Stimulated activated CD8-positive, alpha-beta memory T cell treated with anti-CD3 and anti-CD28 coated beads, Interleukin-2, amount 100 ng/mL, for 48 hours (primary cell): ENCODE results near the gene WDR86.

Source experiments
- DNase-seq, 2 donors: peaks; one replicate each; pipeline ENCODE4 v3.0.0-alpha.2; 2020; ENCODE audit warnings: low read depth in 2 of 2

The WDR86 gene

DNA sequence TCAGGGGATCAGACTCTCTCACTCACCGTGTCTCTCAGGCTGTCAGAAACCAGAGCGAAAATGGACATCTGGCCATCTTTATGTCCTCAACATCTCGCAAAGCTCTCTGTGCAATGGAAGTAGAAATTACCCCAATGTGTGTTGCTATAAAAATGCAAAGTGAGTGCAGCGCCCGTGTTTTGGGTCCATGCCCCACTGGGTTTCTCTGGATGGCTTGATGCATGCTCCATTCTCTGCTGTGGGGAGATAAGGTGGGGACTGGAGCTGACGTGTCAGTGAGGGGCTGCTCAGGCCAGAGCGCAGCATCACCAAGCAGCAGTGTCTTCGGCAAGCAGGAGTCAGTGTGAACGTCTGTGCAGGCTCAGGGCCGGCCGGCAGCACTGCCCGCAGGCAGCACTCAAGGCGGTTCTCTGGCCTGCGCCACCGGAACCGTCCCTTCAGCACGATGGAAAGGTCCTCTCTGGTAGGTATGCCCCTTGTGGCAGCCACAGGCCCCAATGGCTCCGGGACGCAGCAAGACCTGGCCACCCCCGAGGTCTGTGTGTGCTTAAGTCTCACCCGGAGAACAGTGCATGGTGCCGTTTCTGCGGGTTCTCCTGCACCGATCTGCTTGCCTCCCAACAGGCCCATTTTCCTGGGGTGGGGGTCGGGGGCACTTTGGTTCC, 30.2 kb downstream of the WDR86 start:
- no peak for DNase-seq

GRCh38 chr7:151379193-151379520, 30.7 kb downstream of the WDR86 start:
- DNase-seq, result no peak

GRCh38 chr7:151378496-151379192, 31.2 kb downstream of the WDR86 start:
- no peak for DNase-seq

GRCh38 chr7:151378011-151378410, 31.8 kb downstream of the WDR86 start:
- DNase-seq, result no peak

- no peak for DNase-seq
These were observed 32.4 kb downstream of the WDR86 start for GRCh38 chr7:151377406-151377805.

DNA sequence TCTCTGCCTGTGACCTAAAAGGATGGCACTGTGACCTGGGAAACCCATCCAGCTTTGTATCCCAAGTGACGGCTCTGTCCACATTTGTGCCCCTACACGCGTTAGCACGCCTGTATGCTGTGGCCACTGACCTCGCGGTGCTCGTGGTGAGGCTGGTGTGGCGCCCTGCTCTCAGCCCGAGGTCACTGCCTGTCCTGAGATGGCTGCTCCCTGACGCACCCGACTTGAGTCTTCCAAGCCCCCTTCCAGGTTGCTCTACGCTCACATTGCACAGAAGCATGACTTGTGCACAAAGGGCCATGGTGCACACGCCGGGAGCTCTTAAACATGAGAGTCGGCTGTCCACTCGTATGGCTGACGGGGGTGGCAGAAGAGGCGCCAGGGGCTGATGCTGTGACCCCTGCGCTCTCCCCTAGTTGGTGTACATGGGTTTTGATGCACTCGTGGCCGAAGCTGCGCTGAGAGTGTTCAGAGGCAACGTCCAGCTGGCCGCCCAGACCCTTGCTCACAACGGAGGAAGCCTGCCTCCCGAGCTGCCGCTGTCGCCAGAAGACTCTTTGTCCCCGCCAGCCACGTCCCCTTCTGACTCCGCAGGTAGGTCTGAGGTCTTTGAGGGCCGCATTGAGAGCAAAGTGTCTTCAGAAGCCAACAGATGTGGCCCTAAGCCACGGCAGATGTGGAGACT, 33.5 kb downstream of the WDR86 start:
- no peak for DNase-seq

- no peak for DNase-seq
These were observed 34.2 kb downstream of the WDR86 start for GRCh38 chr7:151375530-151376217.

- no peak for DNase-seq
These were observed 35.1 kb downstream of the WDR86 start for GRCh38 chr7:151374726-151375125.

DNA sequence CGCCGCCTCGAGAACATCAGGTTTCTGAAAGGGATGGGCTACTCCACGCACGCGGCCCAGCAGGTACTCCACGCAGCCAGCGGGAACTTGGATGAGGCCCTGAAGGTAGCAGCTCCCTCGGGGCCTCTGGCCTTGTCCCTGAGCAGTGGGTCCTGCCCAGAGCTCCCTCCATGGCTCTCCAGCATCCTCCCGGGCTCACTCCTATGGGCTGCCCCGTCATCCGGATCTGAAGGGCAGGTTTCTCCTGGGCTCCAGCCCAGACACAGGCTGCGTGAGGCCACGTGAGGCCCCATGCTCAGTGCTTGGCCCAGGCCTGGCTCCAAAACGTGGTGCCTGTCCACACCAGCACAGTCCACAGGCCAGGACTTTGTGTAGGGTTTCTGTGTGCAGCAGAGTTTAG, 35.7 kb downstream of the WDR86 start:
- no peak for DNase-seq

- DNase-seq, result no peak
These were observed 36.2 kb downstream of the WDR86 start for GRCh38 chr7:151373599-151373998.

DNA sequence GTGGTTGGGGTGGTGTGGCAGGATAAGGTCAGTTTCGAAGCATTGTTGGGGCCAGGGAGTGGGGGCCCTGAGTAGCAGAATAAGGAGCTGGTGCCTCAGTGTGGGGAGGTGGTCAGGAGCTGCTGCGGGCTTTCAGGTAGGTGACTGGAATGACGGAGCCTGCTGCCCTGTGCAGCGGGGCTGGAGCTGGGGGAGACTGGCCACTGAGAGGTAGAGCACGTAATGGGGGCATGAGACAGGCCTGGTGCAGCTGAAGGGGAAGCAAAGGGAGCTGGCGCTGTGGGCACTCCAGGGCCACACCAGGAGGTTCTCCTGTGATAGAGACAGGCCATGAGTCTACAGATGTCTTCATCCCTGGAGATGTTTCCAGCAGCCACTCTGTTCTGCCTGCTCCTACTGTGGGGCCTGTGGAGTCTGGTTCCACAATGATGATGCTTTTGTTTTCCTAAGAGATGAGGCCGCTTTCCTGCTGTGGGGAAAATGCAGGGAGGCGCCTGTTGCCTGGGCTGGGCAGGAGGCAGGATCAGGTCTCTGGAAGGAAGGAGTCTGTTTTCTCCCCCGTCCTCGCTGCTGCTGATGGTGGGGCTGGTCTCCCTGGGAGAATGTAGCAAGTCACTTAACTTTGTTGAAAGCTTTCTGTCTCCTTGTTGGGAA, 37.1 kb downstream of the WDR86 start:
- DNase-seq, result no peak

GRCh38 chr7:151371266-151371665, 38.6 kb downstream of the WDR86 start:
- no peak for DNase-seq

GRCh38 chr7:151368136-151368571, 41.7 kb downstream of the WDR86 start:
- DNase-seq, result peak; percentile 58 to 68

- DNase-seq, result no peak
These were observed 42.6 kb downstream of the WDR86 start for GRCh38 chr7:151367284-151367683.

DNA sequence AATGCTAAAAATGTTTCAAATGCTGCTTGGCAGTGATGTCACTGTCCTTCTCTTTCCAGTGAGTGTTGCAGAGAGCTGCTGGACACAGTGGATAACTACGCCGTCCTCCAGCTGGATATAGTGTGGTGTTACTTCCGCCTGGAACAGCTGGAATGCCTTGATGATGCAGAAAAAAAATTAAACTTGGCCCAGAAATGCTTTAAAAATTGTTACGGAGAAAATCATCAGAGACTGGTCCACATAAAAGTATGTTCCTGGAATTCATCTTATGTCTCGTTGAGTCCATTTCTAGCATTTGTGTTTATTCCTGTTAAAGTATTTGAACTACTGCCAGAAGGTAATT, 43.0 kb downstream of the WDR86 start:
- no peak for DNase-seq

- DNase-seq, result no peak
These were observed 43.5 kb downstream of the WDR86 start for GRCh38 chr7:151366166-151366879.

- DNase-seq, result no peak
These were observed 46.7 kb downstream of the WDR86 start for GRCh38 chr7:151363182-151363581.

DNA sequence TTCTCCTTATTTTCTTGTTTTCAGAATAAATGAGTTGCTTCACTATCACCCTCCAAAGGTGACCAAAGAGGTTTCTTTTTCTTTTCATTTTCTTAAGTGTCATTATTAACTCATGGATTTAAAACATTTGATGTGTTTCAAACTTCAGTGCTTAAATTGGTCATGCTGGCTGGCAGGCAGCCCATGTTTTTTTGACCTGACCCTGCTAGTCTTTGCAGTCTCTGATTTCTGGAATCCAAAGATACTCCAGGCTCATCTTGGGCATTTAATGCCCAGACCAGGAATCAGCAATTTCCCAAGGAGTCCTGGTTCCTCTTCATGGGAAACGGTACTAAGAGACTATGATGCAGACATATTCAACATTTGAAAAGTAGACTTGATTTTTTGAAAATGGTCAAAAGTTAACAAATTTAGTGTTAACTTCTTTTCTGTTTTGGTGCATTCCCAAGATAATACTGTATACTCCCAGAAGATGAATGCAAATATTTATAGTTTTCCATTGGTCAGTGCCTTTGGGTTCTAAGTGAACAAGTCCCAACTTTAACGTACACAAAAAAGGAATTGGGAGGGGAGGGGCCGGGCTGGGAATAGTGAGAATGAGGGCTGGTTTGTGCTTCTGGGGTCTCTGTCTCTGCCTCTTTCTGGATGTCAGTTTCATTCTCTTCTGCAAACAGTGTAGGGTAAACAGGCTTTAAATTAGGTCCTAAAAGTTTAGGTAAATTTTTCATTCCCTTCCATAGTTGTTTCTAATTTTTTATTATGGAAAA, 48.5 kb downstream of the WDR86 start:
- DNase-seq, result no peak

- no peak for DNase-seq
These were observed 57.3 kb downstream of the WDR86 start for GRCh38 chr7:151352512-151352911.

DNA sequence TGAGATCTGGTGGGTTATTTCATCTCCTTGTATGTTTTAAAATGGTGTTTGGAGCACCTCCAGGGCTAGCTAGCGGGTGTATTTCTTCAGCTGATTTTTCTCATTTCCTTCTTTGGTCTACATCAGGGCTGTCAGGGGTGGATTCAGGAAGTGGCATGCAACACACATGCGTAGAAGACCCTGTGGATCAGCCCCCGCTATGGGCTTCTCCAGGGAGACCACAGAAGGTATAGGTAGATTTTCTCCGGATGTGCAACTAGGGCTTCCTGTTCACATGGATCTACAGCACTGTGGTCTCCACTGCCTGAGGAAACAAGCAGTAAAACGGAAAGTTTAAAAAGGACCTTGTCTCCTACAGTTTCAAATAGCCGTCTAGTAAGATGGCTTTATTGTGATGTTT, 57.9 kb downstream of the WDR86 start:
- DNase-seq, result peak; percentile 21 to 25

- peak; percentile 49 to 55 for DNase-seq
These were observed 58.8 kb downstream of the WDR86 start for GRCh38 chr7:151351027-151351426.
